CD4-positive, alpha-beta T cell treated with Interleukin-4 for 4 hours (primary cell): Measurements from ENCODE around the gene ARHGAP6.

Experiments
- DNase-seq: peaks from one replicate; pipeline ENCODE4 v3.0.0-alpha.2; 2020

The ARHGAP6 gene

GRCh38 chrX:11205796-11206195 is 459.9 kb downstream of the ARHGAP6 start:
- no peak for DNase-seq

GRCh38 chrX:11197671-11198070 is 468.0 kb downstream of the ARHGAP6 start:
- DNase-seq, result no peak

- DNase-seq, result no peak
Observed at GRCh38 chrX:11196476-11196875, 469.2 kb downstream of the ARHGAP6 start.

GRCh38 chrX:11193035-11193469 is 472.7 kb downstream of the ARHGAP6 start:
- DNase-seq, result no peak

- no peak for DNase-seq
Observed at GRCh38 chrX:11190745-11191510, 474.8 kb downstream of the ARHGAP6 start.

- no peak for DNase-seq
Observed at GRCh38 chrX:11189097-11189496, 476.6 kb downstream of the ARHGAP6 start.

GRCh38 chrX:11188664-11189063 is 477.1 kb downstream of the ARHGAP6 start:
- no peak for DNase-seq

- no peak for DNase-seq
Observed at GRCh38 chrX:11187001-11187400, 478.7 kb downstream of the ARHGAP6 start.

- DNase-seq, result no peak
Observed at GRCh38 chrX:11185861-11186260, 479.9 kb downstream of the ARHGAP6 start.

GRCh38 chrX:11180571-11180970 is 485.1 kb downstream of the ARHGAP6 start:
- no peak for DNase-seq

- DNase-seq, result no peak
Observed at GRCh38 chrX:11172415-11172814, 493.3 kb downstream of the ARHGAP6 start.

GRCh38 chrX:11171956-11172355 is 493.8 kb downstream of the ARHGAP6 start:
- no peak for DNase-seq

- DNase-seq, result no peak
Observed at GRCh38 chrX:11164433-11164832, 501.3 kb downstream of the ARHGAP6 start.

GRCh38 chrX:11159149-11159548 is 506.6 kb downstream of the ARHGAP6 start:
- DNase-seq, result no peak

GRCh38 chrX:11151799-11152559 is 513.7 kb downstream of the ARHGAP6 start:
- DNase-seq, result no peak

- no peak for DNase-seq
Observed at GRCh38 chrX:11148401-11148800, 517.3 kb downstream of the ARHGAP6 start.

- DNase-seq, result no peak
Observed at GRCh38 chrX:11146411-11146810, 519.3 kb downstream of the ARHGAP6 start.

GRCh38 chrX:11143931-11144678 is 521.6 kb downstream of the ARHGAP6 start:
- peak; percentile 64 for DNase-seq

GRCh38 chrX:11138498-11139390 is 527.0 kb downstream of the ARHGAP6 start:
- DNase-seq, result no peak

- peak; percentile 45 for DNase-seq
Observed at GRCh38 chrX:11137543-11138139, 528.1 kb downstream of the ARHGAP6 start.

- DNase-seq, result no peak
Observed at GRCh38 chrX:11135564-11136185, 530.0 kb downstream of the ARHGAP6 start.

- no peak for DNase-seq
Observed at GRCh38 chrX:11131146-11131545, 534.6 kb downstream of the ARHGAP6 start.
